OCI-LY3 (cell line): ENCODE measurements around the gene TEAD1.

Source experiments
- EZH2phosphoT487 ChIP-seq: fragments of 200-600 bp; shearing (Covaris generic); IDR thresholded peaks from 2 replicates; pipeline ENCODE4 v1.6.1; 2018; ENCODE audit warnings: antibody characterized with exemption, mixed run types, low read depth
- TF ChIP-seq, protein P1 (sequence below): fragments of 200-600, 300-600 bp; sonication (generic); IDR thresholded peaks from 2 replicates; pipeline ENCODE4 v1.5.1; 2014; ENCODE audit warnings: antibody characterized with exemption, low read length, low read depth

DNA sequence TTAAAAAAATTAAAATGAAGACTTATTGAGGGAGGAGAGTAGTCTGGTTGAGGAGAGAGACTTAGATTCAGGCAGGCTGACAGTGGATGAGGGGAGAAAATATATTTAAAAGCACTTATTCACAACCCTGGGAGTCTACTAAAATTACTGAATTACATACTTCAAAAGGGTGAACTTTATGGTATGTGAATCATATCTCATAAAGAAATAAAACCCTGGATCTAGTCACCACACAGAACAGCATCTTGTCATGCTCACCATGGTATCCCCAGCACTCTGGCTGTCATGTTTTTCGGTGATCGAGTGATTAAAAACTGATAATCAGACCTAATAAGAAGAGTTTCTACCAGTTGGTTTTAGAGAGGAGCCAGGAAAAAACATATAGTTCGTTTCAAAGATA is 11.0 kb downstream of the TEAD1 start:
- TF ChIP-seq, protein P1, sequence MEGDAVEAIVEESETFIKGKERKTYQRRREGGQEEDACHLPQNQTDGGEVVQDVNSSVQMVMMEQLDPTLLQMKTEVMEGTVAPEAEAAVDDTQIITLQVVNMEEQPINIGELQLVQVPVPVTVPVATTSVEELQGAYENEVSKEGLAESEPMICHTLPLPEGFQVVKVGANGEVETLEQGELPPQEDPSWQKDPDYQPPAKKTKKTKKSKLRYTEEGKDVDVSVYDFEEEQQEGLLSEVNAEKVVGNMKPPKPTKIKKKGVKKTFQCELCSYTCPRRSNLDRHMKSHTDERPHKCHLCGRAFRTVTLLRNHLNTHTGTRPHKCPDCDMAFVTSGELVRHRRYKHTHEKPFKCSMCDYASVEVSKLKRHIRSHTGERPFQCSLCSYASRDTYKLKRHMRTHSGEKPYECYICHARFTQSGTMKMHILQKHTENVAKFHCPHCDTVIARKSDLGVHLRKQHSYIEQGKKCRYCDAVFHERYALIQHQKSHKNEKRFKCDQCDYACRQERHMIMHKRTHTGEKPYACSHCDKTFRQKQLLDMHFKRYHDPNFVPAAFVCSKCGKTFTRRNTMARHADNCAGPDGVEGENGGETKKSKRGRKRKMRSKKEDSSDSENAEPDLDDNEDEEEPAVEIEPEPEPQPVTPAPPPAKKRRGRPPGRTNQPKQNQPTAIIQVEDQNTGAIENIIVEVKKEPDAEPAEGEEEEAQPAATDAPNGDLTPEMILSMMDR: no peak
- TF ChIP-seq EZH2phosphoT487: no peak
